GM19372 (cell line): ENCODE data around the gene SPACA7.

Source experiments
- ATAC-seq: cut with Tn5 transposase; IDR thresholded peaks from one replicate; pipeline ENCODE4 v1.9.1; 2021; ENCODE audit warnings: mild to moderate bottlenecking, low read depth, moderate library complexity; ENCODE audit not compliant: unreplicated experiment

Gene SPACA7

DNA sequence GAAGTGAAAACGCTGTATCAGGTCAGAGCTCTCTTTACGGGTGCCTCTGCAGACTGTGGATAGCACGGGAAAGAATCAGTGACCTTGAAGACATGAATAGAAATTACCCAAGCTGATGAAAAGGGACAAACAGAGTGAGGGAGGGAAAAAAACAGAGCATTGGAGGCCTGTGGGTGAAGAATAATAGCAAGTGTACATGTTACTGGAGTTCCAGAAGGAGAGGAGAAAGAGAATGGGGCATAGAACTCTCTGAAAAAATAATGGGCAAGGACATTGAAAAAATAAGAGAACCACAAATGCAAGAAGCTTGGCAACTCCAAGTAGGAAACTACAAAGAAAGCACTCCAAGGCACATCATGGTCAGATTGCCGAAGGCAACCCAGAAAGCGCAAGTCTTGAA is 86.3 kb downstream of the SPACA7 start:
- ATAC-seq, result no peak

GRCh38 chr13:112464720-112465119 is 88.6 kb downstream of the SPACA7 start:
- no peak for ATAC-seq

DNA sequence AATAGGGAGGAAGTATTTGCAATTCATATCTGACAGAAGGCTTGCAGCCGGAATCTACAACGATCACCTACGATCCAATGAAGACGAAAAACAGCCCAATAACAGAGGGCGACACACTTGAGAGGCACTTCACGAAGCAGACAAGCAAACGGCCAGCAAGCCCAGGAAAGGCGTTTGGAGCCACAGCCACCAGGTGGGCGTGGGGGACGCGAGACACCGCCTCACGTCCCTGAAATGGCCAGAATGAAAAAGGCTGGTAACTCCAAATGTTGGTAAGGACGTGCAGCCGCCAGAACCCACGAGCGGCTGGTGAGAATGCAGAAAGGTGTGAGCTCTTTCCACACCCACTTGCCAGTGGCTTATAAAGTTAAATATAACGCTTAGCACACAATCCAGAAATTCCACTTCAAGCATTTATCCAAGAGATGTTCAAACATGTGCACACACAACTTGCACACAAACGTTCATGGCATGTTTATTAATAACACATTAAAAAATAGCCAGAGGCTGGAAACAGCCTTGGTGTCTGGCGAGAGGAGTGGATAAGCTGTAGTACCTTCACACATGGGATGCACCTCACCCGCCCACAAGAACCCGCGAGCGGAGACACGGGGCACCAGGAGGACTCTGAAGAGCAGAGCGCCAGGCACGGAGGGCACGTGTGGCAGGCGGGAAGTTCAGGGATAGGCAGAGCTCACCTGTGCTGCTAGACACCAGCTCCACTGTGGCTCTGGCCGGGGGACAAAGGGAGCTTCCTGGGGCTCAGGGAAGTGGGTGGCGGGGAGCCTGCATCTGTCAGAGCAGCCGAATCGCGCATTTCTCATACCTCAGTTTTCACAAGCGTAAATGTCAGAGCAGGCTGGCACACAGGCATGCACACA is 89.3 kb downstream of the SPACA7 start:
- no peak for ATAC-seq

DNA sequence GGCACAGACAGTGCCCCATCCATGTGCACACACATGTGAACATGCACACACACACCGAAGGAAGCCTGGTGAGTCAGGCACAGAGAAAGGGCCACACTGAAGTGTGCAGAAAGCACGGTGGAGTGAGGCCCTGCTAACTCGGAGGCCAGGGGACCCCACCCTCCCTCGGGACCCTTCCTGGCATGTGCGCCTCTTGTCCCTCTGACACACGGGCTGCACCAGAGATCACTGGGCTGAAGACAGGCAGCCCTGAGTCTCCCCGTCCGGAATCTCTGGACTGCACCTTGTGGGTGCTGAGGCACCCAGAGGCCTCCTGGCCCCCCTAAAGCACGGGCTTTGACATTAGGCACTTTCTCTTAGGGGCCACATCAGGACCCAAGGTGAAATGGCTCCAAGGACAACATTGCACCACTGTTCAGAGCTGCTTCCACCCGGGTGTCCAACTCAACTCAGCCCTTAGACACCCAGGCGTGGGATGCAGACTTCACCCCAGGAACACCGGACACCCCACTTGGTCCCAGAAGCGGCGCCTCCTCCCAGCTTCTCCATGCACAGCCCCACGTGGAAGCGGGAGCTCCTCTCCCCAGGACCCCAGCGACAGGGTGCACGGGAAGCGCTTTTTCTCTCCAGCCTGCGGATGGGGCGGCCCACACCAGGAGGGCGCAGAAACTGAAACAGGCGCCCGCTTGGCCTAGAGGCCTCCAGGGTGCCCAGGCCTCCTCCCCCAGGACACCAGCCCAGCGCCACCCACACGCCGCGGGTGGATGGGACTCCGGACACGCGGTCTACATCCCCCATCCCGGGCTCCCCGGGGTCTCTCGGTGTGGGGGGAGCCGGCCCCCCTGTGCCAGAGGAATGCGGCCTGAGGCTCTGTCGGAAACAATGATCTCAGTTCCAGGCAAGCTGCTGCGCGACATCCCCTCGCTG is 90.2 kb downstream of the SPACA7 start:
- no peak for ATAC-seq

DNA sequence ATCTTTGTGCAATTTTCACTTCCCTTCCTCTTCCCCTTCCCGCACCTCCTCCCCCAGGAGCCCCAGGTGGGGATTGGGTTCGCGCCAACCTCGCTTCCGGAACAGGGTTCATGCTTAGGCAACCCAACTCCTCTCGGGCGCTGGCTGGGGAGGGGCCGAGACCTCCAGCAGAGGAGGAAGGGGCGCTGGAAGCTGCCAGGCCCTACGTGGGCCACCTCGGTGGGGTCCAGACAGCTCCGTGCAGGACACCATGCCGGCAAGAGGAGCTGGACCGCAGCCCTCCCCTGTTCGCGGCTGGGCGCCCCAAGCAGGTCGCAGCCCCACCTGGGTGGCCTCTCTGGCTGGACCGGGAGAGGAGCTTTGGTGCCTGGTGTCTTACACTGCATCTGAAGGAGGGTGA is 91.1 kb downstream of the SPACA7 start:
- ATAC-seq, result no peak

- no peak for ATAC-seq
Observed at GRCh38 chr13:112468069-112468468, 91.9 kb downstream of the SPACA7 start.

GRCh38 chr13:112469071-112469745 is 93.1 kb downstream of the SPACA7 start:
- ATAC-seq, result no peak

DNA sequence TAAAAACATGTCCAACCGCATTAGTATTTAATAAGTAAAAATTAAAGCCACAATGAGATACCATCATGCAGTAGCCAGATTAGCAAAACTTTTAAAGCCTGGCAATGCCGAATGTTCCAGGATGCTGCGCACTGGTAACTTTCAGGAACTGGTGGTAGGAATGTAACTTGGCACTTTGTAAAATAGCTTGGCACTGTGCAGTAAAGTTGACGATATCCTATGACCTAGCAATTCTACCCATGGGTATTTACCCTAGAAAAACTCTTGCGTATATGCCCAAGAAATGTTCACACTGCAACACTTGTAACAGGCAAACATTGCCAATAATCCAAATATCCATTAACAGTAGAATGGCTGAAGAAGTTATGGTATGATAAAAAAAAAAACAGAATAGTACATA is 97.7 kb downstream of the SPACA7 start:
- ATAC-seq, result no peak

DNA sequence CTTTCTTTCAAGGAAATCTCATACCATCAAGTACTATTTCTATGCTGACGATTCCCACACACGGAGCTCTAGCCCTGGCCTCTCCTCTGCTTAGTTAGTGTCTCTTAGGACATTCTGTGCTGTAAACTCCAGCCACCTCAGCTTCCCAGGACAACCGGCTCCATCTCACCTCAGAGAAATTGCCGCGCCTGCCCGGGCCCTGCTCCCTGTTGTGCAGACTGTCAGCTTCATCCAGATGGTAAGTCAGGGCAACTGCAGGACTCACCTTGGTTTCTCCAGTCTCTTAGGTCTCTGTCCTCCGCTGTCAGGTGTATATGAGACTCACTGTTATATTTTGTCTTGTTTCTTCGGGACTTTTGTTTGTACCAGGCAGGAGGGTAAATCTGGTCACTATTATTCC is 98.7 kb downstream of the SPACA7 start:
- no peak for ATAC-seq

- no peak for ATAC-seq
Observed at GRCh38 chr13:112475889-112476288, 99.7 kb downstream of the SPACA7 start.

GRCh38 chr13:112477070-112477619 is 101.0 kb downstream of the SPACA7 start:
- no peak for ATAC-seq

GRCh38 chr13:112479389-112479788 is 103.2 kb downstream of the SPACA7 start:
- ATAC-seq, result no peak

- no peak for ATAC-seq
Observed at GRCh38 chr13:112481458-112481857, 105.3 kb downstream of the SPACA7 start.

DNA sequence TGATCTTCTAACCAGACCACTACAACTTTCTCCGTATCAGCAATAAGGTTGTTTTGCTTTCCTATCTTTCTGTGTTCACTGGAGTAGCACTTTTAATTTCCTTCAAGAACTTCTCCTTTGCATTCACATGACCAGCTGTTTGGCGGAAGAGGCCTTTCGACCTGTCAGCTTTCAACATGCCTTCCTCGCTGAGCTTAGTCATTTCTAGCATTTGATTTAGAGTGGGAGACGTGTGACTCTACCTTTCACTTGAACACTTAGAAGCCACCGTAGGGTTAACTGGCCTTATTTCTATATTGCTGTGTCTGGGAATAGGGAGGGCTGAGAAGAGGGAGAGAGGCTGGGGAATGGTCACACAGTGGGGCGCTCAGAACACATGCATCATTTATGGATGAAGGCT is 107.1 kb downstream of the SPACA7 start:
- ATAC-seq, result no peak
